Measurements from ENCODE around the gene TRIB2.

Gene TRIB2

GRCh38 chr2:12697617-12698016 lies 19.1 kb upstream of the TRIB2 start:
- no peak for DNase-seq (ENCODE audit: extremely low read depth in 1 of 2, low read depth in 1 of 2)

- no peak for DNase-seq (ENCODE audit: extremely low read depth in 1 of 2, low read depth in 1 of 2)
Observed at GRCh38 chr2:12700989-12701388, 15.7 kb upstream of the TRIB2 start.

GRCh38 chr2:12701786-12702167 lies 15.0 kb upstream of the TRIB2 start:
- DNase-seq (ENCODE audit: extremely low read depth in 1 of 2, low read depth in 1 of 2), result no peak

GRCh38 chr2:12702168-12703121 lies 14.3 kb upstream of the TRIB2 start:
- DNase-seq (ENCODE audit: extremely low read depth in 1 of 2, low read depth in 1 of 2), result no peak

GRCh38 chr2:12704378-12704777 lies 12.4 kb upstream of the TRIB2 start:
- no peak for DNase-seq (ENCODE audit: extremely low read depth in 1 of 2, low read depth in 1 of 2)

GRCh38 chr2:12705230-12705629 lies 11.5 kb upstream of the TRIB2 start:
- DNase-seq (ENCODE audit: extremely low read depth in 1 of 2, low read depth in 1 of 2), result no peak

GRCh38 chr2:12705742-12706141 lies 11.0 kb upstream of the TRIB2 start:
- DNase-seq (ENCODE audit: extremely low read depth in 1 of 2, low read depth in 1 of 2), result no peak

GRCh38 chr2:12708508-12709206 lies 8.1 kb upstream of the TRIB2 start:
- no peak for DNase-seq (ENCODE audit: extremely low read depth in 1 of 2, low read depth in 1 of 2)

- no peak for DNase-seq (ENCODE audit: extremely low read depth in 1 of 2, low read depth in 1 of 2)
Observed at GRCh38 chr2:12709207-12709522, 7.6 kb upstream of the TRIB2 start.

GRCh38 chr2:12710301-12710700 lies 6.4 kb upstream of the TRIB2 start:
- no peak for DNase-seq (ENCODE audit: extremely low read depth in 1 of 2, low read depth in 1 of 2)

GRCh38 chr2:12711339-12711738 lies 5.4 kb upstream of the TRIB2 start:
- no peak for DNase-seq (ENCODE audit: extremely low read depth in 1 of 2, low read depth in 1 of 2)

GRCh38 chr2:12712881-12713280 lies 3.9 kb upstream of the TRIB2 start:
- no peak for DNase-seq (ENCODE audit: extremely low read depth in 1 of 2, low read depth in 1 of 2)

GRCh38 chr2:12714391-12715221 lies 2.1 kb upstream of the TRIB2 start:
- no peak for DNase-seq (ENCODE audit: extremely low read depth in 1 of 2, low read depth in 1 of 2)

- DNase-seq (ENCODE audit: extremely low read depth in 1 of 2, low read depth in 1 of 2), result no peak
Observed at GRCh38 chr2:12715258-12716031, 1.3 kb upstream of the TRIB2 start.

GRCh38 chr2:12716032-12716281 lies 779 bp upstream of the TRIB2 start:
- peak; percentile 44 to 67 for DNase-seq (ENCODE audit: extremely low read depth in 1 of 2, low read depth in 1 of 2)

- DNase-seq (ENCODE audit: extremely low read depth in 1 of 2, low read depth in 1 of 2), result peak in 1 of 2 donors; percentile 19
Observed at GRCh38 chr2:12717191-12718014, 667 bp downstream of the TRIB2 start.

GRCh38 chr2:12718015-12718671 lies 1.4 kb downstream of the TRIB2 start:
- DNase-seq (ENCODE audit: extremely low read depth in 1 of 2, low read depth in 1 of 2), result peak in 1 of 2 donors; percentile 9

- peak in 1 of 2 donors; percentile 14 for DNase-seq (ENCODE audit: extremely low read depth in 1 of 2, low read depth in 1 of 2)
Observed at GRCh38 chr2:12718711-12719399, 2.1 kb downstream of the TRIB2 start.
